ENCODE measurements around the gene VPS13D.
A peak's percentile ranks its signal among the peaks of the same experiment; 100 is the strongest.

The VPS13D gene

GRCh38 chr1:12542616-12543592 lies 313.1 kb downstream of the VPS13D start:
- no peak for DNase-seq

GRCh38 chr1:12543740-12544154 lies 313.9 kb downstream of the VPS13D start:
- no peak for DNase-seq

GRCh38 chr1:12544357-12544756 lies 314.5 kb downstream of the VPS13D start:
- DNase-seq, result no peak

GRCh38 chr1:12544992-12545391 lies 315.2 kb downstream of the VPS13D start:
- DNase-seq, result no peak

GRCh38 chr1:12546771-12547585 lies 317.1 kb downstream of the VPS13D start:
- no peak for DNase-seq

- no peak for DNase-seq
Observed at GRCh38 chr1:12547586-12548225, 317.9 kb downstream of the VPS13D start.

GRCh38 chr1:12548279-12548972 lies 318.6 kb downstream of the VPS13D start:
- no peak for DNase-seq

GRCh38 chr1:12548973-12549459 lies 319.2 kb downstream of the VPS13D start:
- peak in 1 of 2 experiments; percentile 39 for DNase-seq

GRCh38 chr1:12549460-12550349 lies 319.9 kb downstream of the VPS13D start:
- peak; percentile 25 to 31 for DNase-seq

GRCh38 chr1:12551584-12551983 lies 321.8 kb downstream of the VPS13D start:
- DNase-seq, result no peak

GRCh38 chr1:12552111-12552888 lies 322.5 kb downstream of the VPS13D start:
- DNase-seq, result no peak

- no peak for DNase-seq
Observed at GRCh38 chr1:12552951-12553921, 323.4 kb downstream of the VPS13D start.

- DNase-seq, result no peak
Observed at GRCh38 chr1:12553963-12554362, 324.1 kb downstream of the VPS13D start.

- no peak for DNase-seq
Observed at GRCh38 chr1:12554521-12555305, 324.9 kb downstream of the VPS13D start.

- no peak for DNase-seq
Observed at GRCh38 chr1:12555411-12556367, 325.9 kb downstream of the VPS13D start.

- no peak for DNase-seq
Observed at GRCh38 chr1:12556368-12556930, 326.6 kb downstream of the VPS13D start.

Measured in SHP77 (cell line).